ENCODE results near the gene GALNT15.

The GALNT15 gene

DNA sequence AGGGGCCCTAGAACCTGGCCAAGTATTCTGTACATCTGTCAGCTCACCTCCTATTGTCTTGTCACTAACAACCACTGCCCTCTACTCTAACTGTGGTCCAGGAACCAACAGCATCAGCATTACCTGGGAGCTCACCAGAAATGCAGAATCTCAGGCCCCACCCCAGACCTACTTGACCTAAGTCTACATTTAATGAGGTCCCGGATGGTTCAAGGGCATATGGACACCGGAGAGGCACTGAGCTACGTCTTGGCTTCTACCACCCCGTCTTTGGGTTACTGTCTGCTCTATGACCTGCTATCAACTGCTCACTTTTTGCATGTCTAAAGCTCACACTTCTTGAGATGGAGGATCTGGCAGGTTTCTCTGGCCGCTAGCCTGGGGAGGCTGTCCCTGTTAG is 8.1 kb downstream of the GALNT15 start:
- TF ChIP-seq, protein P1, sequence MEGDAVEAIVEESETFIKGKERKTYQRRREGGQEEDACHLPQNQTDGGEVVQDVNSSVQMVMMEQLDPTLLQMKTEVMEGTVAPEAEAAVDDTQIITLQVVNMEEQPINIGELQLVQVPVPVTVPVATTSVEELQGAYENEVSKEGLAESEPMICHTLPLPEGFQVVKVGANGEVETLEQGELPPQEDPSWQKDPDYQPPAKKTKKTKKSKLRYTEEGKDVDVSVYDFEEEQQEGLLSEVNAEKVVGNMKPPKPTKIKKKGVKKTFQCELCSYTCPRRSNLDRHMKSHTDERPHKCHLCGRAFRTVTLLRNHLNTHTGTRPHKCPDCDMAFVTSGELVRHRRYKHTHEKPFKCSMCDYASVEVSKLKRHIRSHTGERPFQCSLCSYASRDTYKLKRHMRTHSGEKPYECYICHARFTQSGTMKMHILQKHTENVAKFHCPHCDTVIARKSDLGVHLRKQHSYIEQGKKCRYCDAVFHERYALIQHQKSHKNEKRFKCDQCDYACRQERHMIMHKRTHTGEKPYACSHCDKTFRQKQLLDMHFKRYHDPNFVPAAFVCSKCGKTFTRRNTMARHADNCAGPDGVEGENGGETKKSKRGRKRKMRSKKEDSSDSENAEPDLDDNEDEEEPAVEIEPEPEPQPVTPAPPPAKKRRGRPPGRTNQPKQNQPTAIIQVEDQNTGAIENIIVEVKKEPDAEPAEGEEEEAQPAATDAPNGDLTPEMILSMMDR (IDR thresholded peaks at IDR 0.05; ENCODE audit: borderline replicate concordance, control extremely low read depth, extremely low read depth, insufficient read depth, missing control alignments), result no peak
- no peak for DNase-seq (ENCODE audit: low spot score)
- in situ Hi-C loops (cut with MboI; ENCODE audit: low sequenced_read_pairs, unreplicated experiment), result no loop called here

DNA sequence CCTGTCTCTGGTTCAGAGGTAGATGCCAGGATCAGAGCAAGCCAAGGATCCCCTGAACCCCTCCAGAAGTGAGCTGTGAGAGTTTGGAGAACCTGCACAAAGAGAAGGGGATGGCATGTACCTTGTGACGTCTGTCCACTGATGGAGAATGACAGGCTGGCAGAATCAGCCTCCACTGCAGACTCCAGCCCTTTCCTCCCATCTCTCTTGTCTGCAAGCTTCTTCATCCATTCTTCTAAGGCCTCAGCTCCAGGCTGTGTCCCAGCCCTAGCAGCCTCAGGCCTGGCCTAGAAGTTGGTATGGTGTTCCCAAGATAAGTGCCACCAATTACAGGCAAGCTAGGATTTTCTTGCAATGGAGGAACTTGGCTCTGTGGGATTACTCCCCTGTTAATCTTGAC is 8.6 kb downstream of the GALNT15 start:
- TF ChIP-seq, protein P1 (IDR thresholded peaks at IDR 0.05; ENCODE audit: borderline replicate concordance, control extremely low read depth, extremely low read depth, insufficient read depth, missing control alignments), result no peak
- in situ Hi-C loops (cut with MboI; ENCODE audit: low sequenced_read_pairs, unreplicated experiment), result no loop called here
- no peak for DNase-seq (ENCODE audit: low spot score)

DNA sequence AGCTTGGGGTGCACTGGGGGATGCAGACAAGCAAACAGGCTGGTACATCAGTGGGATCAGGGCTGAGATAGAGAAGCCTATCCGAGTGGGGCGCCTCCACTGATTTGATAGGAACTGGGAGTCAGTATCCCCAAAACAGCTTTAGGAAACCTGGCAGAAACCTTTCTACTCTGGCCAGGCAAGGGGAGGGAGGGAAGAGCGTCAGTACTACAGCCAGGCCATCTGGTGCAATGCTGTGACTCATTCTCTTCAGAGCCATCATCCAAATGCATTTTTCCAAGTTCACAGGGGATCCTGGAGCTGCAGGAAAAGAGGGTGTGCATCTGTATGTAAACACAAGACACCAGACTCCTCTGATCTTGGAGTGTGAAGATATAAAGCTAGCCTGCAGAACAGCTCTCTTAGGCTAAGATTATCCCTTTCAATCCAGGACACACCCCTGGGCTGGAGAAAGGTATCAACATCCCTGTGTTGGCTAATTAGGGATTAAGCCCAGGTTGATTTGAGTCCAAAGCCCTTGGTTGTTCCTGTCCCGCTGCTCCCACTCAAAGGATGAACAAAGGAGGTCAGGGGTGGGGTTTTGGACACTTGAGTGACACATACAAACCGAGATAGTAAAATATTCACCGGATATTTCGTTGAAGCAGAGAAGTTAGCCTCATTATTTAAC is 9.3 kb downstream of the GALNT15 start:
- TF ChIP-seq, protein P1 (IDR thresholded peaks at IDR 0.05; ENCODE audit: borderline replicate concordance, control extremely low read depth, extremely low read depth, insufficient read depth, missing control alignments), result no peak
- no peak for DNase-seq (ENCODE audit: low spot score)
- in situ Hi-C loops (cut with MboI; ENCODE audit: low sequenced_read_pairs, unreplicated experiment), result no loop called here

DNA sequence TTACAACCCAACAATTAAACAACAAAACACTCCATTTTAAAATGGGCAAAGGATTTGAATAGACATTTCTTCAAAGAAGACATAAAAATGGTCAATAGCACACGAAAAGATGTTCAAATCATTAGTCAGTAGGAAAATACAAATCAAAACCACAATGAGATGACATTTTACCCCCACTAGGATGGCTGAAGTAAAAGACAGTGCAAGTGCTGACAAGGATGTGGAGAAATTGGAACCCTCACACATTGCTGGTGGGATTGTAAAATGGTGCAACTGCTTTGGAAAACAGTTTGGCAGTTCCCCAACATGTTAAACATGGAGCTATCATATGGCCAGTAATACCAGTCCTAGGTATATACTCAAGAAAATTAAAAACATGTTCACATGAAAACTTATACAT is 11.6 kb downstream of the GALNT15 start:
- TF ChIP-seq, protein P1 (IDR thresholded peaks at IDR 0.05; ENCODE audit: borderline replicate concordance, control extremely low read depth, extremely low read depth, insufficient read depth, missing control alignments), result no peak
- no peak for DNase-seq (ENCODE audit: low spot score)
- in situ Hi-C loops (cut with MboI; ENCODE audit: low sequenced_read_pairs, unreplicated experiment), result no loop called here

DNA sequence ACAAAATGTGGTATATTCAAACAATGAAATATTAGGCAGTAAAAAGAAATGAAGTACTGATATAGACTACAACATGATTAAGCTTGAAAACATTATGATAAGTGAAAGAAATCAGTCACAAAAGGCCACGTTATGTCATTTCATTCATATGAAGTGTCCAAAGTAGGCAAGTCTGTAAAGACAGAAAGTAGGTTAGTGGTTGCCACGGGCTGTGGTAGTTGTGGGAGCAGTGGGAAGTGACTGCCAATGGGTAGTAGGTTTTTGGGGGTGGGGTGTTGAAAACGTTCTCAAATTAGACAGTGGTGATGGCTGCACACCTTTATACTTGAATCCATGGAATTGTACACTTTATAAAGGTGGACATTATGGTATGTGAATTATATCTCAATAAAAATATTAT is 12.1 kb downstream of the GALNT15 start:
- no peak for DNase-seq (ENCODE audit: low spot score)
- in situ Hi-C loops (cut with MboI; ENCODE audit: low sequenced_read_pairs, unreplicated experiment), result no loop called here
- TF ChIP-seq, protein P1 (IDR thresholded peaks at IDR 0.05; ENCODE audit: borderline replicate concordance, control extremely low read depth, extremely low read depth, insufficient read depth, missing control alignments), result no peak

DNA sequence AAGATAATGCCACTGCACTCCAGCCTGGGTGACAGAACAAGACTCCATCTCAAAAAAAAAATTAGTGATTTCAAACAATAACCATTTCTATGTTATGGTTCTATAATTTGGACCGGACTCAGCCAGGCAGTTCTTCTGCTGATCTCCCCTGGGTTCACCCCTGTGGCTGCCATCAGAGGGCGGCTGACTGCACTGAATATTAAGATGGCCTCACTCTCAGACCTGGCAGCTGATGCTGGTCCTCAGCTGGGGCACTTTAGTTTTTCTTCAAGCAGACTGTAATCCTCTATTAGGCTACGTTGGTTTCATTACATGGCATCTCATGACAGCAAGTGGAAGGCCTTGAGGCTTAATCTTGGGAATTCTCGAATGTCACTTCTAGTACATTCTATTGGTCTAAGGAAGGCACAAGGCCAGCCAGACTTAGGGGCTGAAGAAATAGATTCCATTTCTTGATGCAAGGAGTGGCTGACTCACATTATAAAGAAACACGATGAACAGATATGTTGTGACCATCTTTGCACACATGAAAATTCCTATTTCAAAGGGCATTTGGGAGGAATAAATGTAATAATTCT is 12.8 kb downstream of the GALNT15 start:
- TF ChIP-seq, protein P1 (IDR thresholded peaks at IDR 0.05; ENCODE audit: borderline replicate concordance, control extremely low read depth, extremely low read depth, insufficient read depth, missing control alignments), result no peak
- in situ Hi-C loops (cut with MboI; ENCODE audit: low sequenced_read_pairs, unreplicated experiment), result no loop called here
- DNase-seq (ENCODE audit: low spot score), result no peak
